Activated CD4-positive, alpha-beta T cell treated with anti-CD3 and anti-CD28 coated beads, Interleukin-2, amount 50 U/mL, for 4 hours (primary cell): ENCODE measurements around the gene IKZF1.

Experiments
- DNase-seq, 2 experiments: peaks; one replicate each; pipeline ENCODE4 v3.0.0-alpha.2; 2020

IKZF1 gene

DNA sequence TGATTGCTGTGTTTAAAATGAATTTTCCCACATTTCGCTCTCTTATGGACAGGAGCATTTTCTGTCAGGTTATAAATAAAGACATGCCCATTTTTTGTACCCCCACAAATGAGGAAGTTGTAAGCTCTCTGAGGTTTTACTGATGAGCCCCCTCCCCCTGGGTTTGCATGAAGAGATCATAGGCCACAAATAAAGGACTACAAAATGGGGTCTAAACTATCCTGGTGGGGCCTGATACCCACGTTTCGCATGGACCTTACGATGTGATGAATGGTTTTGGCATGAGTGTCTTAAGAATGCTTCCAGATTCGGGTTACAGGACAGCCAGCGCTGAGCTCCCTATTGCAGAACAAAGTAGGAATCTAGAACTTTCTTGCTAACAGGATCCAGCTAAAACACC lies 5.8 kb downstream of the IKZF1 start:
- DNase-seq: no peak

DNA sequence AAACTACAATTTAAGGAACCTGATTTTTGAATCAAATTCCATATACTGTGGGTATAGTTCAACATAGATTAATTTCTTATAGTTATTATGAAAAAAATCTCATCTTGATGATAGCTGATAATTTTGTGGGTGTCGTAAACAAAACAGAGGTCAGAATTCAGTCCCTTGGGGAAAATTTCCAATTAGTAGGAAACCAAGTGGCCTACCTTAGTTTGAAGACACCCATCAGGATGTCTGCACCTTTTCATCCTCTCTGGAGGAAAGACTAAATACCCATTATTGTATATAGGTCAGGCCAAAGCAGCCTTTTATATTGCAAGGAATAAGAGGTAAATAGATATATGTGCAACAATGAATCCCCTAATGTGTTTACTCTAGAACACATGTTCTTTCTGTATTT lies 6.4 kb downstream of the IKZF1 start:
- DNase-seq: no peak

- no peak for DNase-seq
These were observed 8.0 kb downstream of the IKZF1 start for GRCh38 chr7:50312250-50313162.

DNA sequence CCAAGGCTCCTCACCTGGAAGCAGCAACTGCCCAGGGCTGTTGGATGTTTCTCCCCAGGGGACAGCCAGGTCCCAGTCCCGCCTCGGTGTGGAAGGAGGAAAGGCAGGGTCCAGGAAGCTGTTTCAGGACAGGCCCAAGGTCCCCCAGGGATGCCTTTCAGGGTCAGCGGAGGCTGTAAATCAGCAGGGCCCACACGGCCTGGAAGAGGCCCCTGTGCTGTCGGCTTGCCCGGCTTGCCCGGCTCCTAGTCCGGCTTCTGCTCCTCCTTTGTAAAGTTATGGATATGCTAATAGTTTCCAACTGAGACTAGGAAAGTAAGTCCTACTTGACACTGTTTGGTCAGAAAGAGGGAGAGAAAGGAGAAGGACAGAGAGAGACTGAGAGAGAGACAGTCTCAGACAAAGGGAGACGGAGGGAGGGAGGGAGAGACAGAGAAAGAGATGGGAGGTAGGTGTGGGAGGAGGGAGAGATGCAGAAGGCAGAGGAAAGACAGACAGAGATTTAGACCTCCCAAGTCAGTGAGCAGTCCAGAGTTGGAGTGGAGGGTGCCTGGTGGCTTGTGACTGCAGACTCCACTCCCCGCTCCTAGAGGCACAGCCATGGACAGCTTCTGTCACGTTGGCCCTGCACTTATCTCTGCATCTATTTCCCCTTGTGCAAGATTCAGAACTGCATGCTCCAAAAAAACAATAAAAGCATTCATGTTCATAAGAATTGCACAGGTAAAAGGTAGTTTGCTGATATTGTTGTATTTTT lies 10.5 kb downstream of the IKZF1 start:
- no peak for DNase-seq

GRCh38 chr7:50315739-50316671 lies 11.5 kb downstream of the IKZF1 start:
- no peak for DNase-seq

GRCh38 chr7:50317221-50317678 lies 12.7 kb downstream of the IKZF1 start:
- DNase-seq: no peak

- no peak for DNase-seq
These were observed 13.5 kb downstream of the IKZF1 start for GRCh38 chr7:50317697-50318669.

GRCh38 chr7:50321487-50322067 lies 17.1 kb downstream of the IKZF1 start:
- DNase-seq: peak in 1 of 2 experiments; percentile 52

GRCh38 chr7:50324113-50324512 lies 19.6 kb downstream of the IKZF1 start:
- DNase-seq: no peak

- no peak for DNase-seq
These were observed 22.9 kb downstream of the IKZF1 start for GRCh38 chr7:50327443-50327842.

GRCh38 chr7:50329775-50330174 lies 25.3 kb downstream of the IKZF1 start:
- DNase-seq: no peak

- DNase-seq: no peak
These were observed 25.7 kb downstream of the IKZF1 start for GRCh38 chr7:50330254-50330653.

GRCh38 chr7:50330696-50331095 lies 26.2 kb downstream of the IKZF1 start:
- no peak for DNase-seq

- DNase-seq: no peak
These were observed 27.2 kb downstream of the IKZF1 start for GRCh38 chr7:50331564-50332208.

- no peak for DNase-seq
These were observed 28.0 kb downstream of the IKZF1 start for GRCh38 chr7:50332241-50333165.

DNA sequence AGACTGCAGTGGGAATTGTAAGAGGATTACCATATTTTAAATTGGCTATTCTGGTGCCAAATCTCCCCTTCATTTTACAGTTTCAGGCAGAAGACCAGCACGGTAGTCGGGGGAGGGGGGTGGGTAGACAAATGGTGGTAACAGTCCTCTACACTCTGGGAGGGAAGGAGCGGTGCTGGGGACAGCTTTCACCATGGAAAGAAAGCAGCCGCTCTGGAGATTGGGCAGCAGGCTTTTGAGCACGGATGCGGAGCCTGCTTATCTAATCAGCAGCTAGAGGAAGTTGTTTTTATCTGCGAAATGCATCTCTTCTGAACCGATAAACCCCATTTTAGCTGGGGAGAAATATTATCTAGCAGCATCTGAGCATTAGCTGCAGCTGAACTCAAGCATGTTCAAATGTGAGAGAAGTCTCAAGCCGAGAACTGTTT lies 28.7 kb downstream of the IKZF1 start:
- no peak for DNase-seq

DNA sequence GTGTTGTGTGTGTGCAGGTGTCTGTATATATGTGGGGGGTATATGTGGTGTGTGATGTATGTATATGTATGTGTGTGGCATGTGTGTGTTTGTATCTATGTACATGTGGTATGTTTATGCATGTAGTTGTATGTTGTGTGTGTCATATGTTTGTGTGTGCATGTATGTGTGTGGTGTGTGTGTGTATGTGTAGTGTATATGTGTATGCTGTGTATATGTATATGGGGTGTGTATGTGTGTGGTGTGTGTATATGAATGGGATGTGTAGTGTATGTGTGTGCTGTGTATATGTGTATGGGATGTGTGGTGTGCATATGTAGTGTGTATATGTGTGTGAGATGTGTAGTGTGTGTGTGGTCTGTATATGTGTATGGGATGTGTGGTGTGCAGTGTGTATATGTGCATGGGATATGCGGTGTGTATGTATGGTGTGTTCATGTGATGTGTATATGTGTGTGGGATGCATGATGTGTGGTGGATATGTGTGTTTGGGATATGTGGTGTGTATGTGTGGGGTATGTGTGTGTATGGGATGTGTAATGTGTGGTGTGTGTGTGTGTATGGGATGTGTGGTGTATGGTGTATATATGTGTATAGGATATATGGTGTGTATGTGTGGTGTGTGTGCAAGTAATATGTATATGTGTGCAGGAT lies 30.0 kb downstream of the IKZF1 start:
- DNase-seq: no peak

- no peak for DNase-seq
These were observed 30.8 kb downstream of the IKZF1 start for GRCh38 chr7:50335230-50335794.
